K562 (cell line): Measurements from ENCODE around the gene UPF1. TPM values are rescaled to one million over a fixed set of nuclear protein-coding genes. Genes with fewer than 3 reads are reported as not detected.

Experiments
- BRCA1 ChIP-seq, 2 experiments: fragments of 450-650 bp in 1 of 2; sonication (generic) in 1 of 2; formaldehyde crosslinking in 1 of 2; IDR thresholded peaks; 2 replicates each; pipeline versions ENCODE4 v1.5.0 to v1.6.1; 2017 to 2020; ENCODE audit warnings: mild to moderate bottlenecking in 1 of 2, missing genetic modification reagents in 1 of 2
- GATA2 ChIP-seq: sonication (generic); formaldehyde crosslinking; IDR thresholded peaks from 2 replicates; pipeline ENCODE4 v1.4.0; 2020; ENCODE audit warnings: mild to moderate bottlenecking, missing genetic modification reagents
- KLF1 ChIP-seq: fragments of 450-650 bp; IDR thresholded peaks from 2 replicates; pipeline ENCODE4 v1.6.1; 2016; ENCODE audit warnings: missing genetic modification characterization, missing compliant biosample characterization
- MXI1 ChIP-seq: IDR thresholded peaks from 2 replicates; pipeline ENCODE4 v1.6.1; 2011; ENCODE audit warnings: low read depth, mild to moderate bottlenecking, improper control_type of control experiment, low read length
- PCBP2 ChIP-seq: fragments of 200-400 bp; formaldehyde crosslinking; IDR thresholded peaks from 2 replicates; pipeline ENCODE4 v1.6.1; 2018; ENCODE audit warnings: low read length, low read depth, mild to moderate bottlenecking, moderate library complexity; ENCODE audit not compliant: poor library complexity, severe bottlenecking
- ZBTB7A ChIP-seq: IDR thresholded peaks from 2 replicates; pipeline ENCODE4 v1.6.1; 2011; ENCODE audit warnings: low read depth, mild to moderate bottlenecking, low read length, moderate library complexity, borderline replicate concordance; ENCODE audit not compliant: control insufficient read depth
- ZNF197 ChIP-seq: fragments of 200-800 bp; sonication (Bioruptor generic); IDR thresholded peaks from 2 replicates; pipeline ENCODE4 v1.6.1; 2016; ENCODE audit warnings: low read depth, missing genetic modification characterization, missing compliant biosample characterization
- ZNF780A ChIP-seq: fragments of 250-450 bp; sonication (Bioruptor Pico); IDR thresholded peaks from 2 replicates; pipeline ENCODE4 v1.5.0; 2021; ENCODE audit warnings: mild to moderate bottlenecking
- polyA plus RNA-seq, 8 experiments: library from polyadenylated mRNA; depleted of rRNA in 4 of 8; stranded (reverse) in 5 of 8; unstranded in 3 of 8; fragments of >200 nt; fragmentation: Nextera tagmentation in 2 of 8; fragmentation: Illumina TruSeq in 1 of 8; extraction: Ambion mirVana in 2 of 8; extraction: Trizol in 1 of 8; gene quantifications; 2 replicates each; pipeline versions ENCODE4 v1.2.1 to v1.2.3, GENCODE V29; 2011 to 2014; ENCODE audit warnings: inconsistent platforms in 1 of 8, missing spikeins in 1 of 8
- total RNA-seq, 7 experiments: library from RNA; depleted of rRNA in 6 of 7; stranded (reverse); fragments of >200 nt in 6 of 7; fragmentation: Illumina TruSeq in 2 of 7; extraction: Trizol in 2 of 7; gene quantifications; 2 replicates each; pipeline versions ENCODE4 v1.2.1 to v1.2.3, GENCODE V29; 2011 to 2021; ENCODE audit warnings: low replicate concordance in 1 of 7
- TF ChIP-seq, protein P1 (sequence below): sonication (generic); formaldehyde crosslinking; IDR thresholded peaks from 2 replicates; pipeline ENCODE4 v1.8.1; 2023; ENCODE audit warnings: mild to moderate bottlenecking, missing genetic modification reagents
- TF ChIP-seq, protein P2 (sequence below): fragments of 250-450 bp; sonication (Bioruptor Pico); IDR thresholded peaks from 2 replicates; pipeline ENCODE4 v1.9.0; 2021; ENCODE audit warnings: mild to moderate bottlenecking, inconsistent platforms

UPF1 gene
- total and polyA plus RNA-seq, 9 of the 15 experiments (the other 6 are each of a cell fraction or from before 2014, with no cell fraction given), result 0.34 to 103 (median 27.9) TPM

DNA sequence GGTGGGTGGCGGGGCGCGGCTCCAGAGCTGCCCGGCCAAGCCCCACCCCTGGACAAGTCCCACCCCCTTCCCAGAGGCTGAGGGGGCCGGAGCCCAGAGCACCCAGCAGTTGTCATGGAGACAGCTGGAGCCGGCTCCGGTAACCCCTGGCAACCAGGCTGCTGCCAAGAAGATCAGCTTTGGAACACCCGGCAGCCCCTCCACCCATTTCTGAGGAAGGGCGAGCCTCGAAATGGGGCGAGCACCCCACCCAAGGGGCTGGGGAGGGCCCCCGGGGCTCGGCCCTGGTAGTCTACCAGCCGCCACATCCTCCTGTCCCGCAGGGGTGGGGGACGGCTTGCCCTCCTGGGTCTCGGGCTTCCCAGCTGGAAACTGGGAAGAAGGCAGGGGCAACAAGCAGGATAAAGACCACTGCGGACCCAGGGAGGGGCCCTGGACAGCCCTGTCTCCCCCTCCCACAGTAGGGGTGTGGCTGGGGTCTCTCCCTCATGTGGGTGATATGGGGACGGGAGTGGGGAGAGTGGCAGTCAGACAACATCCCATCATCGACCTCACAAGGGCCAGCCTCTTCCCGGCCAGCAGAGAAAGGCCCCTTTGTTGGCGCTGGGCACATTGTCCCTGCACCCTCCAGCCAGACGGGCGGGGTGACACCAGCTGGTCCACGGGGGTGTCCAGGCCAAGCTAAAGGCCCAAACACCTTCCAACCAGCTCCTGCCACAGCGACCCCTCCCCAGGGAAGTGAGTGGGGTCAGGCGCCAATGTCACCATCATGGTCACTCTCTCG, 62.7 kb downstream of the UPF1 start (continued):
- TF ChIP-seq BRCA1 (IDR thresholded peaks at IDR 0.05), result no peak
- no peak for TF ChIP-seq BRCA1 (CRISPR knock-in tag; IDR thresholded peaks at IDR 0.05)
- TF ChIP-seq, protein P1, sequence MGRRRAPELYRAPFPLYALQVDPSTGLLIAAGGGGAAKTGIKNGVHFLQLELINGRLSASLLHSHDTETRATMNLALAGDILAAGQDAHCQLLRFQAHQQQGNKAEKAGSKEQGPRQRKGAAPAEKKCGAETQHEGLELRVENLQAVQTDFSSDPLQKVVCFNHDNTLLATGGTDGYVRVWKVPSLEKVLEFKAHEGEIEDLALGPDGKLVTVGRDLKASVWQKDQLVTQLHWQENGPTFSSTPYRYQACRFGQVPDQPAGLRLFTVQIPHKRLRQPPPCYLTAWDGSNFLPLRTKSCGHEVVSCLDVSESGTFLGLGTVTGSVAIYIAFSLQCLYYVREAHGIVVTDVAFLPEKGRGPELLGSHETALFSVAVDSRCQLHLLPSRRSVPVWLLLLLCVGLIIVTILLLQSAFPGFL, result no peak
- peak; percentile 41; the same call in 1 of the 2 replicates for TF ChIP-seq MXI1
- no peak for TF ChIP-seq ZNF197 (CRISPR knock-in tag)
- TF ChIP-seq, protein P2, sequence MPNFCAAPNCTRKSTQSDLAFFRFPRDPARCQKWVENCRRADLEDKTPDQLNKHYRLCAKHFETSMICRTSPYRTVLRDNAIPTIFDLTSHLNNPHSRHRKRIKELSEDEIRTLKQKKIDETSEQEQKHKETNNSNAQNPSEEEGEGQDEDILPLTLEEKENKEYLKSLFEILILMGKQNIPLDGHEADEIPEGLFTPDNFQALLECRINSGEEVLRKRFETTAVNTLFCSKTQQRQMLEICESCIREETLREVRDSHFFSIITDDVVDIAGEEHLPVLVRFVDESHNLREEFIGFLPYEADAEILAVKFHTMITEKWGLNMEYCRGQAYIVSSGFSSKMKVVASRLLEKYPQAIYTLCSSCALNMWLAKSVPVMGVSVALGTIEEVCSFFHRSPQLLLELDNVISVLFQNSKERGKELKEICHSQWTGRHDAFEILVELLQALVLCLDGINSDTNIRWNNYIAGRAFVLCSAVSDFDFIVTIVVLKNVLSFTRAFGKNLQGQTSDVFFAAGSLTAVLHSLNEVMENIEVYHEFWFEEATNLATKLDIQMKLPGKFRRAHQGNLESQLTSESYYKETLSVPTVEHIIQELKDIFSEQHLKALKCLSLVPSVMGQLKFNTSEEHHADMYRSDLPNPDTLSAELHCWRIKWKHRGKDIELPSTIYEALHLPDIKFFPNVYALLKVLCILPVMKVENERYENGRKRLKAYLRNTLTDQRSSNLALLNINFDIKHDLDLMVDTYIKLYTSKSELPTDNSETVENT (CRISPR knock-in tag), result no peak
- no peak for TF ChIP-seq ZNF780A (CRISPR knock-in tag)
- TF ChIP-seq ZBTB7A, result 0 out of 2 replicates have a peak, but pooled peaks have one; percentile 1
- no peak for TF ChIP-seq PCBP2
- no peak for TF ChIP-seq KLF1 (tag)
- no peak for TF ChIP-seq GATA2 (CRISPR knock-in tag)
